ENCODE measurements around the gene TAB3.

DNA sequence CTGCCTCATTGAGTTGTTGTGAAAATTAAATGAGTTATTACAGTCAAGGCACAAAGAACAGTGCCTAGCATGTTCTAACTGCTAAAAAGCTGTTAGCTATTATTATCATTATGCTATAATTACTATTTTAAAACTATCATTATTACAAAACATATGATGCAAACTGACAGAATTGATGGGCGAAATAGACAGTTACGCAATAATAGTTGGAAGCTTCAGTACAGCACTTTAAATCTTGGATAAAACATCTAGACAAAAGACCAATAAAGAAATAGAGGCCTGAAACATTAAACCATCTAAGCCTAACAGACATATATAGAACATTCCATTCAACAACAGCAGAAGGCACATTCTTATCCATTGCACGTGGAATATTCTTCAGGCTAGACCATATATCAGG, 73.0 kb downstream of the TAB3 start:
- TF ChIP-seq, protein P1, sequence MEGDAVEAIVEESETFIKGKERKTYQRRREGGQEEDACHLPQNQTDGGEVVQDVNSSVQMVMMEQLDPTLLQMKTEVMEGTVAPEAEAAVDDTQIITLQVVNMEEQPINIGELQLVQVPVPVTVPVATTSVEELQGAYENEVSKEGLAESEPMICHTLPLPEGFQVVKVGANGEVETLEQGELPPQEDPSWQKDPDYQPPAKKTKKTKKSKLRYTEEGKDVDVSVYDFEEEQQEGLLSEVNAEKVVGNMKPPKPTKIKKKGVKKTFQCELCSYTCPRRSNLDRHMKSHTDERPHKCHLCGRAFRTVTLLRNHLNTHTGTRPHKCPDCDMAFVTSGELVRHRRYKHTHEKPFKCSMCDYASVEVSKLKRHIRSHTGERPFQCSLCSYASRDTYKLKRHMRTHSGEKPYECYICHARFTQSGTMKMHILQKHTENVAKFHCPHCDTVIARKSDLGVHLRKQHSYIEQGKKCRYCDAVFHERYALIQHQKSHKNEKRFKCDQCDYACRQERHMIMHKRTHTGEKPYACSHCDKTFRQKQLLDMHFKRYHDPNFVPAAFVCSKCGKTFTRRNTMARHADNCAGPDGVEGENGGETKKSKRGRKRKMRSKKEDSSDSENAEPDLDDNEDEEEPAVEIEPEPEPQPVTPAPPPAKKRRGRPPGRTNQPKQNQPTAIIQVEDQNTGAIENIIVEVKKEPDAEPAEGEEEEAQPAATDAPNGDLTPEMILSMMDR (IDR thresholded peaks at IDR 0.05; ENCODE audit: low read length): no peak
- TF ChIP-seq EZH2 (optimal IDR thresholded peaks at IDR 0.05; ENCODE audit: low read depth, low read length) (no peak), EZH2phosphoT487 (IDR thresholded peaks at IDR 0.05; ENCODE audit: low read length) (no peak)
